ENCODE results near the gene RPRML.

RPRML gene

GRCh38 chr17:46944931-46945330 lies 34.1 kb downstream of the RPRML start:
- DNase-seq (ENCODE audit: low read depth in 2 of 2), result no peak

- DNase-seq (ENCODE audit: low read depth in 2 of 2), result no peak
Observed at GRCh38 chr17:46943501-46944393, 35.3 kb downstream of the RPRML start.

GRCh38 chr17:46943218-46943500 lies 35.9 kb downstream of the RPRML start:
- DNase-seq (ENCODE audit: low read depth in 2 of 2), result no peak

GRCh38 chr17:46942441-46943217 lies 36.4 kb downstream of the RPRML start:
- peak in 1 of 2 donors; percentile 19 for DNase-seq (ENCODE audit: low read depth in 2 of 2)

- DNase-seq (ENCODE audit: low read depth in 2 of 2), result peak; percentile 30 to 43
Observed at GRCh38 chr17:46940692-46941404, 38.2 kb downstream of the RPRML start.

GRCh38 chr17:46935658-46936266 lies 43.3 kb downstream of the RPRML start:
- no peak for DNase-seq (ENCODE audit: low read depth in 2 of 2)

GRCh38 chr17:46931596-46931995 lies 47.5 kb downstream of the RPRML start:
- DNase-seq (ENCODE audit: low read depth in 2 of 2), result no peak

- no peak for DNase-seq (ENCODE audit: low read depth in 2 of 2)
Observed at GRCh38 chr17:46930051-46930450, 49.0 kb downstream of the RPRML start.

GRCh38 chr17:46929413-46929812 lies 49.6 kb downstream of the RPRML start:
- no peak for DNase-seq (ENCODE audit: low read depth in 2 of 2)

GRCh38 chr17:46928467-46929261 lies 50.4 kb downstream of the RPRML start:
- no peak for DNase-seq (ENCODE audit: low read depth in 2 of 2)
